Neural cell (in vitro differentiated cells): Measurements from ENCODE around the gene CHD1. TPM values are rescaled to one million over a fixed set of nuclear protein-coding genes. Genes with fewer than 3 reads are reported as not detected.

Experiments
- H2AFZ ChIP-seq: fragments of 200-600, 300-800 bp; sonication (generic), shearing (Covaris generic); 2 replicates; pipeline ENCODE4 v1.6.0; 2014; ENCODE audit warnings: low read depth, mild to moderate bottlenecking, antibody characterized with exemption, low read length, moderate library complexity
- H3F3A ChIP-seq: fragments of 200-600 bp; shearing (Covaris generic); 2 replicates; pipeline ENCODE4 v1.6.1; 2016; ENCODE audit warnings: mild to moderate bottlenecking, moderate library complexity, mixed read lengths, antibody characterized with exemption, low read length; ENCODE audit not compliant: insufficient read depth, poor library complexity, severe bottlenecking
- H3K27ac ChIP-seq: fragments of 200-600, 300-800 bp; sonication (generic), shearing (Covaris generic); 2 replicates; pipeline ENCODE4 v1.5.1; 2014; ENCODE audit warnings: mild to moderate bottlenecking, low read length, moderate library complexity
- H3K27me3 ChIP-seq: fragments of 300-800, 200-600 bp; sonication (generic), shearing (Covaris generic); 2 replicates; pipeline ENCODE4 v1.6.0; 2014; ENCODE audit warnings: mild to moderate bottlenecking, low read depth, low read length, moderate library complexity; ENCODE audit not compliant: insufficient read depth
- H3K36me3 ChIP-seq: fragments of 300-800, 200-600 bp; sonication (generic), shearing (Covaris generic); 2 replicates; pipeline ENCODE4 v1.5.1; 2014; ENCODE audit warnings: mild to moderate bottlenecking, antibody characterized with exemption, low read length, moderate library complexity; ENCODE audit not compliant: insufficient read depth
- H3K4me2 ChIP-seq: fragments of 300-800, 200-600 bp; sonication (generic), shearing (Covaris generic); 2 replicates; pipeline ENCODE4 v1.6.0; 2014; ENCODE audit warnings: mild to moderate bottlenecking, low read length
- H3K4me3 ChIP-seq: fragments of 300-800, 200-600 bp; sonication (generic), shearing (Covaris generic); 2 replicates; pipeline ENCODE4 v1.5.1; 2014; ENCODE audit warnings: mild to moderate bottlenecking, low read length, moderate library complexity
- H3K79me2 ChIP-seq: fragments of 200-600 bp; shearing (Covaris generic); replicated peaks from 2 replicates; pipeline ENCODE4 v1.6.0; 2014; ENCODE audit warnings: mild to moderate bottlenecking, low read length, moderate library complexity; ENCODE audit not compliant: insufficient read depth
- H3K9ac ChIP-seq: fragments of 300-800, 200-600 bp; sonication (generic), shearing (Covaris generic); 2 replicates; pipeline ENCODE4 v1.6.1; 2016; ENCODE audit warnings: mild to moderate bottlenecking, low read length, mixed read lengths
- H3K9me2 ChIP-seq: fragments of 200-600 bp; shearing (Covaris generic); 2 replicates; pipeline ENCODE4 v1.6.1; 2016; ENCODE audit warnings: mild to moderate bottlenecking, low read length, mixed read lengths; ENCODE audit not compliant: insufficient read depth
- H3K9me3 ChIP-seq: fragments of 200-600, 300-800 bp; sonication (generic), shearing (Covaris generic); 2 replicates; pipeline ENCODE4 v1.6.1; 2016; ENCODE audit warnings: mild to moderate bottlenecking, mixed run types, low read length, moderate library complexity, mixed read lengths
- H4K20me1 ChIP-seq: fragments of 200-600 bp; shearing (Covaris generic); 2 replicates; pipeline ENCODE4 v1.6.1; 2016; ENCODE audit warnings: mild to moderate bottlenecking, mixed run types; ENCODE audit not compliant: insufficient read depth
- EP300 ChIP-seq: fragments of 450-650 bp; conservative IDR thresholded peaks from 2 replicates; pipeline ENCODE4 v1.6.1; 2014; ENCODE audit warnings: antibody characterized with exemption, mild to moderate bottlenecking, moderate library complexity; ENCODE audit not compliant: poor library complexity, severe bottlenecking
- EZH2 ChIP-seq: fragments of 200-600, 300-800 bp; shearing (Covaris generic), sonication (generic); IDR thresholded peaks from 2 replicates; pipeline ENCODE4 v1.6.1; 2014; ENCODE audit warnings: antibody characterized with exemption, low read length, borderline replicate concordance, mild to moderate bottlenecking; ENCODE audit not compliant: insufficient read depth, poor library complexity, severe bottlenecking
- MXI1 ChIP-seq: fragments of 450-650 bp; conservative IDR thresholded peaks from 2 replicates; pipeline ENCODE4 v1.6.1; 2014; ENCODE audit warnings: antibody characterized with exemption, mild to moderate bottlenecking; ENCODE audit not compliant: poor library complexity, severe bottlenecking
- POLR2AphosphoS5 ChIP-seq: IDR thresholded peaks from 2 replicates; pipeline ENCODE4 v1.6.1; 2012
- RAD21 ChIP-seq: fragments of 450-650 bp; conservative IDR thresholded peaks from 2 replicates; pipeline ENCODE4 v1.6.1; 2014; ENCODE audit warnings: antibody characterized with exemption, mild to moderate bottlenecking, moderate library complexity
- SMC3 ChIP-seq: fragments of 450-650 bp; conservative IDR thresholded peaks from 2 replicates; pipeline ENCODE4 v1.6.1; 2014; ENCODE audit warnings: antibody characterized with exemption, mild to moderate bottlenecking, moderate library complexity; ENCODE audit not compliant: poor library complexity
- TAF1 ChIP-seq: IDR thresholded peaks from 2 replicates; pipeline ENCODE4 v1.6.1; 2012; ENCODE audit warnings: low read depth
- polyA plus RNA-seq: library from polyadenylated mRNA; depleted of rRNA; stranded (reverse); fragments of >200 nt; gene quantifications from 2 replicates; pipeline ENCODE4 v1.2.3, GENCODE V29; 2014
- TF ChIP-seq, protein P1 (sequence below): fragments of 450-650 bp; IDR thresholded peaks from 2 replicates; pipeline ENCODE4 v1.5.1; 2014; ENCODE audit warnings: antibody characterized with exemption, mild to moderate bottlenecking, moderate library complexity; ENCODE audit not compliant: poor library complexity, severe bottlenecking
- TF ChIP-seq, protein P2 (sequence below): IDR thresholded peaks from 2 replicates; pipeline ENCODE4 v1.6.1; 2012; ENCODE audit warnings: borderline replicate concordance

Gene CHD1
- polyA plus RNA-seq, 1 donor from 2014 or later: 64.5 TPM

DNA sequence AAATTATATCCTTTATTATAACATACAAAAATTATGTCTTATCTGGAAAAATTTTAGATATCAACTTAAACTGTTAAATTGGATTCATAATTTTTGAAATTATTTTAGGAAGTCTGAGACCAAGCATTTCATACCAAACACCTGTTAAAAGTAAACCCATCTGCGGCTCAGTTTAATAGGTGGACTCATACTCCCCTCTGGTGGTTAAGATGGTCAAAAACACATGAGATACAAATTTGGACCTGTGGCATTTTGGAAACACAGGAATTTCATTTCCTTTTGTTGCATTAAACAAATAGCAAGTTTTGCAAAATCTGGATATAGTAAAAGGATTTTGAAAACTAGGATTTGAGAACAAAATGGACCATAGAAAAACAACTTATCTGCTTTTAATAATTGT, 101.6 kb downstream of the CHD1 start:
- TF ChIP-seq RAD21 (peak; percentile 76), SMC3 (peak; percentile 69), EP300 (no peak)
- TF ChIP-seq, protein P1, sequence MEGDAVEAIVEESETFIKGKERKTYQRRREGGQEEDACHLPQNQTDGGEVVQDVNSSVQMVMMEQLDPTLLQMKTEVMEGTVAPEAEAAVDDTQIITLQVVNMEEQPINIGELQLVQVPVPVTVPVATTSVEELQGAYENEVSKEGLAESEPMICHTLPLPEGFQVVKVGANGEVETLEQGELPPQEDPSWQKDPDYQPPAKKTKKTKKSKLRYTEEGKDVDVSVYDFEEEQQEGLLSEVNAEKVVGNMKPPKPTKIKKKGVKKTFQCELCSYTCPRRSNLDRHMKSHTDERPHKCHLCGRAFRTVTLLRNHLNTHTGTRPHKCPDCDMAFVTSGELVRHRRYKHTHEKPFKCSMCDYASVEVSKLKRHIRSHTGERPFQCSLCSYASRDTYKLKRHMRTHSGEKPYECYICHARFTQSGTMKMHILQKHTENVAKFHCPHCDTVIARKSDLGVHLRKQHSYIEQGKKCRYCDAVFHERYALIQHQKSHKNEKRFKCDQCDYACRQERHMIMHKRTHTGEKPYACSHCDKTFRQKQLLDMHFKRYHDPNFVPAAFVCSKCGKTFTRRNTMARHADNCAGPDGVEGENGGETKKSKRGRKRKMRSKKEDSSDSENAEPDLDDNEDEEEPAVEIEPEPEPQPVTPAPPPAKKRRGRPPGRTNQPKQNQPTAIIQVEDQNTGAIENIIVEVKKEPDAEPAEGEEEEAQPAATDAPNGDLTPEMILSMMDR: peak; percentile 65
- Histone ChIP-seq H3K4me2 (no peak overlapping the region), H3F3A (no peaks in the 10 kb centered on the region)

DNA sequence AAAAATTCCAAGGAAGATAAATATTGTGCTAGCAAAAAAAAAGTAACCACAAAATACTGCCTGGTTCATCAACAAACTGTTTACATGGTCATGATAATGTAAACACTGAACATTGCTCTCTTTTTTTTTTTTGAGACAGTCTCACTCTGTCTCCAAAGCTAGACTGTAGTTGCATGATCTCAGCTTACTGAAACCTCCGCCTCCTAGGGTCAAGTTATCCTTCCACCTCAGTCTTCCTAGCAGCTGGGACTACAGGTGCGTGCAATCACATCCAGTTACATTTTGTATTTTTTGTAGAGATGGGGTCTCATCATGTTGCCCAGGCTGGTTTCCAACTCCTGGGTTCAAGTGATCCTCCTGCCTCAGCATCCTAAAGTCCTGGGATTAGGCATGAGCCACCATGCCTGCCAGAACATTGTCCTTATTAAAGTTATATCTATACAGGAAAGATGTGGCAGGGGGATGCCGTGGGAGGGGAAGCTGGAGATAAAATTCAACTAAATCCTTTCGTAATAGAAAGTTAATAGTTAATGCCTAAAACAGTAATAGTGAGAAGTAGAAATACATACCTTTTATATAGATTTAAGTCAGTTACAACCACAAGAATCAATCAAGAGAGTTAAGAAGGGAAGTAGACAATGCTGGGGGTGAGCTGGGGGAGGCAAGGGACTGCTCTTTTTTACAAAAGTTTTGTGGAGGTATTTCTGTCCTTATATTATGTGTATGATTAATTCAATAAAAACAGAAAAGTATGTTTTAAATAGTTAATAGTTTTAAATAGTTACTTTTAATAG, 103.0 kb downstream of the CHD1 start:
- no peak overlapping the region for H3K4me2 ChIP-seq
- H3K27ac ChIP-seq: no peak overlapping the region
- H3K79me2 ChIP-seq: no peaks in the 10 kb centered on the region

More for the DNA sequence above, 101.6 kb downstream of the CHD1 start:
- no peaks in the 10 kb centered on the region for H4K20me1 ChIP-seq
- H2AFZ ChIP-seq: no peak overlapping the region
- no peaks in the 10 kb centered on the region for H3K79me2 ChIP-seq
- no peak overlapping the region for H3K9ac ChIP-seq
- no peak overlapping the region for H3K27ac ChIP-seq
- H3K9me2 ChIP-seq: no peaks in the 10 kb centered on the region
- no peaks in the 10 kb centered on the region for H3K36me3 ChIP-seq
- no peaks in the 10 kb centered on the region for H3K27me3 ChIP-seq
- H3K9me3 ChIP-seq: no peaks in the 10 kb centered on the region
- H3K4me3 ChIP-seq: no peak overlapping the region

More for the DNA sequence above, 103.0 kb downstream of the CHD1 start:
- Histone ChIP-seq H3K27me3 (no peaks in the 10 kb centered on the region), H2AFZ (no peak overlapping the region), H3K9me3 (no peaks in the 10 kb centered on the region), H3F3A (no peaks in the 10 kb centered on the region), H3K36me3 (no peaks in the 10 kb centered on the region), H4K20me1 (no peaks in the 10 kb centered on the region), H3K4me3 (no peak overlapping the region), H3K9me2 (no peaks in the 10 kb centered on the region), H3K9ac (no peak overlapping the region)
- TF ChIP-seq MXI1 (no peak), TAF1 (no peak), POLR2AphosphoS5 (no peak), RAD21 (no peak), EP300 (no peak), EZH2 (no peak), SMC3 (no peak)
- TF ChIP-seq, protein P1: no peak
- TF ChIP-seq, protein P2, sequence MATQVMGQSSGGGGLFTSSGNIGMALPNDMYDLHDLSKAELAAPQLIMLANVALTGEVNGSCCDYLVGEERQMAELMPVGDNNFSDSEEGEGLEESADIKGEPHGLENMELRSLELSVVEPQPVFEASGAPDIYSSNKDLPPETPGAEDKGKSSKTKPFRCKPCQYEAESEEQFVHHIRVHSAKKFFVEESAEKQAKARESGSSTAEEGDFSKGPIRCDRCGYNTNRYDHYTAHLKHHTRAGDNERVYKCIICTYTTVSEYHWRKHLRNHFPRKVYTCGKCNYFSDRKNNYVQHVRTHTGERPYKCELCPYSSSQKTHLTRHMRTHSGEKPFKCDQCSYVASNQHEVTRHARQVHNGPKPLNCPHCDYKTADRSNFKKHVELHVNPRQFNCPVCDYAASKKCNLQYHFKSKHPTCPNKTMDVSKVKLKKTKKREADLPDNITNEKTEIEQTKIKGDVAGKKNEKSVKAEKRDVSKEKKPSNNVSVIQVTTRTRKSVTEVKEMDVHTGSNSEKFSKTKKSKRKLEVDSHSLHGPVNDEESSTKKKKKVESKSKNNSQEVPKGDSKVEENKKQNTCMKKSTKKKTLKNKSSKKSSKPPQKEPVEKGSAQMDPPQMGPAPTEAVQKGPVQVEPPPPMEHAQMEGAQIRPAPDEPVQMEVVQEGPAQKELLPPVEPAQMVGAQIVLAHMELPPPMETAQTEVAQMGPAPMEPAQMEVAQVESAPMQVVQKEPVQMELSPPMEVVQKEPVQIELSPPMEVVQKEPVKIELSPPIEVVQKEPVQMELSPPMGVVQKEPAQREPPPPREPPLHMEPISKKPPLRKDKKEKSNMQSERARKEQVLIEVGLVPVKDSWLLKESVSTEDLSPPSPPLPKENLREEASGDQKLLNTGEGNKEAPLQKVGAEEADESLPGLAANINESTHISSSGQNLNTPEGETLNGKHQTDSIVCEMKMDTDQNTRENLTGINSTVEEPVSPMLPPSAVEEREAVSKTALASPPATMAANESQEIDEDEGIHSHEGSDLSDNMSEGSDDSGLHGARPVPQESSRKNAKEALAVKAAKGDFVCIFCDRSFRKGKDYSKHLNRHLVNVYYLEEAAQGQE: no peak
